ENCODE results near the gene ELFN2. TPM values are rescaled to one million over a fixed set of nuclear protein-coding genes. Genes with fewer than 3 reads are reported as not detected.

The ELFN2 gene
- total RNA-seq, 1 donor, result under 0.01 TPM

GRCh38 chr22:37409459-37410050 is 17.7 kb downstream of the ELFN2 start:
- Histone ChIP-seq H2AFZ (ENCODE audit: low read length) (no peak overlapping the region), H4K20me1 (ENCODE audit: insufficient read depth, low read length) (no peaks in the 10 kb centered on the region), H3K4me1 (ENCODE audit: insufficient read depth, low read length) (peaks cover 6% of the 10 kb centered on the region), H3K79me2 (ENCODE audit: insufficient read depth, low read length) (no peaks in the 10 kb centered on the region), H3K27ac (ENCODE audit: low read depth, low read length) (no peak overlapping the region), H3K4me2 (ENCODE audit: insufficient read depth, low read length) (peak overlapping the region; percentile 65), H3K36me3 (ENCODE audit: insufficient read depth, low read length) (no peaks in the 10 kb centered on the region), H3K27me3 (ENCODE audit: insufficient read depth, low read length) (peaks cover 12% of the 10 kb centered on the region), H3K9me3 (ENCODE audit: low read depth, low read length) (no peaks in the 10 kb centered on the region), H3K4me3 (ENCODE audit: insufficient read depth, low read length) (no peak overlapping the region)
- DNase-seq (ENCODE audit: insufficient read length, low spot score, missing footprints), result no peak
- TF ChIP-seq, protein P1, sequence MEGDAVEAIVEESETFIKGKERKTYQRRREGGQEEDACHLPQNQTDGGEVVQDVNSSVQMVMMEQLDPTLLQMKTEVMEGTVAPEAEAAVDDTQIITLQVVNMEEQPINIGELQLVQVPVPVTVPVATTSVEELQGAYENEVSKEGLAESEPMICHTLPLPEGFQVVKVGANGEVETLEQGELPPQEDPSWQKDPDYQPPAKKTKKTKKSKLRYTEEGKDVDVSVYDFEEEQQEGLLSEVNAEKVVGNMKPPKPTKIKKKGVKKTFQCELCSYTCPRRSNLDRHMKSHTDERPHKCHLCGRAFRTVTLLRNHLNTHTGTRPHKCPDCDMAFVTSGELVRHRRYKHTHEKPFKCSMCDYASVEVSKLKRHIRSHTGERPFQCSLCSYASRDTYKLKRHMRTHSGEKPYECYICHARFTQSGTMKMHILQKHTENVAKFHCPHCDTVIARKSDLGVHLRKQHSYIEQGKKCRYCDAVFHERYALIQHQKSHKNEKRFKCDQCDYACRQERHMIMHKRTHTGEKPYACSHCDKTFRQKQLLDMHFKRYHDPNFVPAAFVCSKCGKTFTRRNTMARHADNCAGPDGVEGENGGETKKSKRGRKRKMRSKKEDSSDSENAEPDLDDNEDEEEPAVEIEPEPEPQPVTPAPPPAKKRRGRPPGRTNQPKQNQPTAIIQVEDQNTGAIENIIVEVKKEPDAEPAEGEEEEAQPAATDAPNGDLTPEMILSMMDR (IDR thresholded peaks at IDR 0.05; ENCODE audit: extremely low read depth, low read depth, low read length), result no peak

- Histone ChIP-seq H3K79me2 (ENCODE audit: insufficient read depth, low read length) (no peaks in the 10 kb centered on the region), H3K9me3 (ENCODE audit: low read depth, low read length) (no peaks in the 10 kb centered on the region), H4K20me1 (ENCODE audit: insufficient read depth, low read length) (no peaks in the 10 kb centered on the region), H3K27ac (ENCODE audit: low read depth, low read length) (no peak overlapping the region), H2AFZ (ENCODE audit: low read length) (no peak overlapping the region), H3K4me2 (ENCODE audit: insufficient read depth, low read length) (no peak overlapping the region), H3K27me3 (ENCODE audit: insufficient read depth, low read length) (peaks cover 15% of the 10 kb centered on the region), H3K4me3 (ENCODE audit: insufficient read depth, low read length) (no peak overlapping the region), H3K36me3 (ENCODE audit: insufficient read depth, low read length) (no peaks in the 10 kb centered on the region), H3K4me1 (ENCODE audit: insufficient read depth, low read length) (peaks cover 6% of the 10 kb centered on the region)
- TF ChIP-seq, protein P1 (IDR thresholded peaks at IDR 0.05; ENCODE audit: extremely low read depth, low read depth, low read length), result no peak
- no peak for DNase-seq (ENCODE audit: insufficient read length, low spot score, missing footprints)
Observed at GRCh38 chr22:37409031-37409430, 18.2 kb downstream of the ELFN2 start.

- no peaks in the 10 kb centered on the region for H3K9me3 ChIP-seq (ENCODE audit: low read depth, low read length)
- H3K79me2 ChIP-seq (ENCODE audit: insufficient read depth, low read length), result no peaks in the 10 kb centered on the region
- H3K4me2 ChIP-seq (ENCODE audit: insufficient read depth, low read length), result no peak overlapping the region
- no peak overlapping the region for H3K27ac ChIP-seq (ENCODE audit: low read depth, low read length)
- H3K4me1 ChIP-seq (ENCODE audit: insufficient read depth, low read length), result peaks cover 6% of the 10 kb centered on the region
- H3K4me3 ChIP-seq (ENCODE audit: insufficient read depth, low read length), result no peak overlapping the region
- no peak overlapping the region for H2AFZ ChIP-seq (ENCODE audit: low read length)
- peaks cover 15% of the 10 kb centered on the region for H3K27me3 ChIP-seq (ENCODE audit: insufficient read depth, low read length)
- TF ChIP-seq, protein P1 (IDR thresholded peaks at IDR 0.05; ENCODE audit: extremely low read depth, low read depth, low read length), result no peak
- H4K20me1 ChIP-seq (ENCODE audit: insufficient read depth, low read length), result no peaks in the 10 kb centered on the region
- DNase-seq (ENCODE audit: insufficient read length, low spot score, missing footprints), result no peak
- no peaks in the 10 kb centered on the region for H3K36me3 ChIP-seq (ENCODE audit: insufficient read depth, low read length)
Observed at GRCh38 chr22:37407856-37408255, 19.4 kb downstream of the ELFN2 start.

GRCh38 chr22:37406441-37407235 is 20.6 kb downstream of the ELFN2 start:
- Histone ChIP-seq H4K20me1 (ENCODE audit: insufficient read depth, low read length) (no peaks in the 10 kb centered on the region), H3K4me2 (ENCODE audit: insufficient read depth, low read length) (no peak overlapping the region), H3K27me3 (ENCODE audit: insufficient read depth, low read length) (peaks cover 13% of the 10 kb centered on the region), H3K9me3 (ENCODE audit: low read depth, low read length) (no peaks in the 10 kb centered on the region), H3K79me2 (ENCODE audit: insufficient read depth, low read length) (no peaks in the 10 kb centered on the region), H3K36me3 (ENCODE audit: insufficient read depth, low read length) (no peaks in the 10 kb centered on the region), H2AFZ (ENCODE audit: low read length) (no peak overlapping the region), H3K4me1 (ENCODE audit: insufficient read depth, low read length) (peaks cover 6% of the 10 kb centered on the region), H3K27ac (ENCODE audit: low read depth, low read length) (no peak overlapping the region), H3K4me3 (ENCODE audit: insufficient read depth, low read length) (no peak overlapping the region)
- TF ChIP-seq, protein P1 (IDR thresholded peaks at IDR 0.05; ENCODE audit: extremely low read depth, low read depth, low read length), result no peak
- no peak for DNase-seq (ENCODE audit: insufficient read length, low spot score, missing footprints)
